Endothelial cell of umbilical vein (primary cell): Measurements from ENCODE around the gene MINAR1.

Experiments used
- CTCF ChIP-seq, 2 donors: IDR thresholded peaks; 1 replicate in 1 of 2; 2 replicates in 1 of 2; pipeline ENCODE4 v1.5.1; 2011; ENCODE audit warnings: low read length in 2 of 2, mild to moderate bottlenecking in 2 of 2, moderate library complexity in 2 of 2, control low read depth in 1 of 2, inconsistent platforms in 1 of 2, low read depth in 1 of 2; ENCODE audit not compliant: insufficient read depth in 1 of 2; ENCODE audit errors: extremely low read depth in 1 of 2
- EZH2 ChIP-seq: IDR thresholded peaks from 2 replicates; pipeline ENCODE4 v1.6.1; 2012; ENCODE audit warnings: borderline replicate concordance, low read depth, mild to moderate bottlenecking, moderate library complexity, low read length, inconsistent platforms; ENCODE audit not compliant: severe bottlenecking
- GATA2 ChIP-seq: IDR thresholded peaks from 2 replicates; pipeline ENCODE4 v1.7.0; 2011; ENCODE audit warnings: low read depth, mild to moderate bottlenecking, moderate library complexity, mixed read lengths, low read length; ENCODE audit not compliant: insufficient read length, insufficient read depth
- JUN ChIP-seq: IDR thresholded peaks from 2 replicates; pipeline ENCODE4 v1.6.1; 2011; ENCODE audit warnings: borderline replicate concordance, low read depth; ENCODE audit not compliant: insufficient read length, insufficient read depth
- MYC ChIP-seq: IDR thresholded peaks from one replicate; pipeline ENCODE4 v1.6.1; 2011; ENCODE audit warnings: mild to moderate bottlenecking, low read depth, low read length
- POLR2A ChIP-seq: IDR thresholded peaks from 2 replicates; pipeline ENCODE4 v1.6.1; 2012; ENCODE audit warnings: low read depth, mild to moderate bottlenecking, control low read depth, low read length
- POLR2AphosphoS5 ChIP-seq: IDR thresholded peaks from 2 replicates; pipeline ENCODE4 v1.6.1; 2012; ENCODE audit warnings: low read depth, mild to moderate bottlenecking, control low read depth, low read length, moderate library complexity; ENCODE audit not compliant: insufficient read depth
- TF ChIP-seq, protein P1 (sequence below): IDR thresholded peaks from 2 replicates; pipeline ENCODE4 v1.6.1; 2011; ENCODE audit not compliant: insufficient read depth, insufficient read length

DNA sequence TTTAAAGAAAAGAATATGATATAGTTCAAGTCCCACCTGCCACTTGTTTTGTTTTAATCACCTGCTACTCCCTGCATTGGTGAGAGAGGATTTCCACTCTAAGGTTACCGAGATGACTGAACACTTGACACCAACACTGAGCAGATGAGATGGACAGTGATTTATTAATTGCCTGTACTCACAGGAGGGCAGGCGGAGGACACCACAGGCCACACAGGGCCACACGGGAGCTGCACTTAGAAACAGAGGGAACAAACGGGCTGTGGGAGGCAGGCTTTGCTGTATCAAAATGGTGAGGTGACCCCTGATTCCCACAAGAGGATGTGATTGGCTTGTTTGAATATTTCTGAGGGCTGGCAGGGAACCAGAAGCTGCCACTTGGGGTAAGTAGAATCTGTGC is 10.8 kb downstream of the MINAR1 start:
- TF ChIP-seq, protein P1, sequence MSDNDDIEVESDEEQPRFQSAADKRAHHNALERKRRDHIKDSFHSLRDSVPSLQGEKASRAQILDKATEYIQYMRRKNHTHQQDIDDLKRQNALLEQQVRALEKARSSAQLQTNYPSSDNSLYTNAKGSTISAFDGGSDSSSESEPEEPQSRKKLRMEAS: no peak
- TF ChIP-seq POLR2A (no peak), POLR2AphosphoS5 (no peak), EZH2 (no peak), CTCF (IDR thresholded peaks at IDR 0.05; ENCODE audit: extremely low read depth in 1 of 2, insufficient read depth in 1 of 2, low read depth in 1 of 2, low read length in 2 of 2) (no peak), MYC (no peak), JUN (no peak), GATA2 (no peak)
